BJ (cell line): ENCODE data around the gene RIMS3. TPM values are rescaled to one million over a fixed set of nuclear protein-coding genes. Genes with fewer than 3 reads are reported as not detected.

Experiments
- CTCF ChIA-PET: fragments of 350-600 bp; formaldehyde crosslinking; extraction: SDS; loops from one replicate; lab custom pipeline; 2021; ENCODE audit warnings: antibody characterized with exemption, inconsistent platforms; lab: Yijun Ruan, JAX
- POLR2A ChIA-PET: fragments of 300-600 bp; sonication (Branson Sonifier 250); formaldehyde crosslinking; extraction: SDS; loops from one replicate; lab custom pipeline; 2021; ENCODE audit warnings: antibody characterized with exemption; lab: Charles Lee
- DNase-seq: peaks from one replicate; pipeline ENCODE4 v3.0.0-alpha.2; 2011; ENCODE audit warnings: low read depth
- H3K27me3 ChIP-seq: 2 replicates; pipeline ENCODE4 v1.6.0; 2011; ENCODE audit warnings: low read length; ENCODE audit not compliant: control insufficient read depth, insufficient read depth
- H3K36me3 ChIP-seq: 2 replicates; pipeline ENCODE4 v1.5.1; 2011; ENCODE audit warnings: low read length; ENCODE audit not compliant: control insufficient read depth, insufficient read depth
- H3K4me3 ChIP-seq: 2 replicates; pipeline ENCODE4 v1.5.1; 2011; ENCODE audit warnings: low read depth, mild to moderate bottlenecking, control low read depth, low read length
- polyA plus RNA-seq: library from polyadenylated mRNA; depleted of rRNA; stranded (reverse); fragments of >200 nt; gene quantifications from 2 replicates; pipeline ENCODE4 v1.2.3, GENCODE V29; 2011
- TF ChIP-seq, protein P1 (sequence below): IDR thresholded peaks from 2 replicates; pipeline ENCODE4 v1.5.1; 2011; ENCODE audit warnings: low read depth, mild to moderate bottlenecking, control low read depth, inconsistent platforms, low read length, moderate library complexity; ENCODE audit not compliant: insufficient read depth

Gene RIMS3
- polyA plus RNA-seq, 1 experiment: 0.59 TPM

DNA sequence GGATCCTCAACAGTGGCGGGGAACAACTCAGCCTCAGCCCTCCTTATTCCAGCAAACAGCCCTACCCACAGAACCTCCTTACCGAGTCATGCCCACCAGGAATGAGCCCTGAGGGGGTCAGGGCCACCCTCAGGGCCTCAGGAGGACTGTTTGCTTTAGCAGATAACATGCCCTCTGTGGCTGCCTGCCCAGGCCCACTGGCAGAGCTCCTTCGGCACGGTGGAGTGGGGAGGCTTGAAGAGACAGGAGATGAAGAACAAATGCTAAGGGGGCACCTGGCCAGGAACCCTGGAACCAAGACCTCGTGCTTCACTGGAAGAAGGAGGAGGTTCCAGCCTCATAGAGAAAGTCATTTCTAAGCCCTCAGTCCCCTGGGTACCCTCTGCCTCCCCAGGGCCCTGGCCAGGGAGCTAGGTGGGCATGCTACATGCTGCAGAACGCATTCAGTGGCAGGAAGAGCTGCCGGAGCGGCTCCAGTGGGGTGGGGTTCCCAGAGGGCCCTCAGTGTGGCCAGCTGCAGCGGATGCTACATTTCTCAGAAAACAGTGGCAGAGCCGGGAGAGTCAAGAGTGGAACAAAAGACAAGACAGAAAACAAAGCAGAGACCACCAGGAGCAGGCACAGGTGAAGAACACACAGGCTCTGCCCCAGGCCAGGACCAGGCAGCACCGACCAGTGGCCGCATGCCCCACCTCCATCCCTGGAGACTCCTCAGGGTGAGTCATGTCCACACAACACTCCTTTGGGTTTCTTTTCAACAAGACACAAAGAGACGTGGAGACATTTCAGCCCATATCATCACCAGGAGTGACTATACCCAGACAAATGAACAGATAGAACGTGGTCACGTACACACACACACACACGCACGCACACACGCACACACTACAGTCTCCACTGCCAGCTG, 39.8 kb downstream of the RIMS3 start:
- H3K36me3 ChIP-seq: no peaks in the 10 kb centered on the region
- ChIA-PET POLR2A (no interaction called here), CTCF (interaction anchor here (1.0 to 1.4 kb wide), 3 partner anchors 11 to 324 kb away, joined by 3 to 5 read pairs (median 3); no protein-coding TSS in a partner anchor)
- TF ChIP-seq, protein P1, sequence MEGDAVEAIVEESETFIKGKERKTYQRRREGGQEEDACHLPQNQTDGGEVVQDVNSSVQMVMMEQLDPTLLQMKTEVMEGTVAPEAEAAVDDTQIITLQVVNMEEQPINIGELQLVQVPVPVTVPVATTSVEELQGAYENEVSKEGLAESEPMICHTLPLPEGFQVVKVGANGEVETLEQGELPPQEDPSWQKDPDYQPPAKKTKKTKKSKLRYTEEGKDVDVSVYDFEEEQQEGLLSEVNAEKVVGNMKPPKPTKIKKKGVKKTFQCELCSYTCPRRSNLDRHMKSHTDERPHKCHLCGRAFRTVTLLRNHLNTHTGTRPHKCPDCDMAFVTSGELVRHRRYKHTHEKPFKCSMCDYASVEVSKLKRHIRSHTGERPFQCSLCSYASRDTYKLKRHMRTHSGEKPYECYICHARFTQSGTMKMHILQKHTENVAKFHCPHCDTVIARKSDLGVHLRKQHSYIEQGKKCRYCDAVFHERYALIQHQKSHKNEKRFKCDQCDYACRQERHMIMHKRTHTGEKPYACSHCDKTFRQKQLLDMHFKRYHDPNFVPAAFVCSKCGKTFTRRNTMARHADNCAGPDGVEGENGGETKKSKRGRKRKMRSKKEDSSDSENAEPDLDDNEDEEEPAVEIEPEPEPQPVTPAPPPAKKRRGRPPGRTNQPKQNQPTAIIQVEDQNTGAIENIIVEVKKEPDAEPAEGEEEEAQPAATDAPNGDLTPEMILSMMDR: no peak
- H3K4me3 ChIP-seq: no peak overlapping the region
- no peak for DNase-seq
- H3K27me3 ChIP-seq: peaks cover 12% of the 10 kb centered on the region

DNA sequence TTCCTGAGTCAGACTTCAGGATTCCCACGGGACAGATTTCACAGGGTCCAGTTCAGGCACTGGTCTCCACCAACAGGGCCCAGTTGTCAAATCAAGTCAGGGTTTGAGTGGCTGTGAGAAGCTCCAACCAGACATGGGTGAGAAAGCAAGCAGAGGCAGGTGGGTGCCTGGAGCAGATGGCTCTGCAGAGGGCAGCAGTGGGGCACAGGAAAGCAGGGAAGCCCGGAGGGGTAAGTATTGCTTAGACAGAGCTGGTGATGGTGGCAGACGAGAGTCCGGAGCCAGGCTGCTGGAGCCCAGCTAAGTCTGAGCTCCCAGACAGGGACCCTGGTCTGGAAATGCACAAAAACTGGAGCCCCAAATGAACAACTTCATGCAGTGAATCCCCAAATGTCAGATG, 40.4 kb downstream of the RIMS3 start:
- TF ChIP-seq, protein P1: peak; percentile 43
- ChIA-PET POLR2A (no interaction called here), CTCF (interaction anchor here (0.7 to 1.1 kb wide), 3 partner anchors 11 to 224 kb away, joined by 3 to 5 read pairs (median 3); no protein-coding TSS in a partner anchor)
- Histone ChIP-seq H3K27me3 (peaks cover 16% of the 10 kb centered on the region), H3K36me3 (no peaks in the 10 kb centered on the region), H3K4me3 (no peak overlapping the region)
- no peak for DNase-seq

DNA sequence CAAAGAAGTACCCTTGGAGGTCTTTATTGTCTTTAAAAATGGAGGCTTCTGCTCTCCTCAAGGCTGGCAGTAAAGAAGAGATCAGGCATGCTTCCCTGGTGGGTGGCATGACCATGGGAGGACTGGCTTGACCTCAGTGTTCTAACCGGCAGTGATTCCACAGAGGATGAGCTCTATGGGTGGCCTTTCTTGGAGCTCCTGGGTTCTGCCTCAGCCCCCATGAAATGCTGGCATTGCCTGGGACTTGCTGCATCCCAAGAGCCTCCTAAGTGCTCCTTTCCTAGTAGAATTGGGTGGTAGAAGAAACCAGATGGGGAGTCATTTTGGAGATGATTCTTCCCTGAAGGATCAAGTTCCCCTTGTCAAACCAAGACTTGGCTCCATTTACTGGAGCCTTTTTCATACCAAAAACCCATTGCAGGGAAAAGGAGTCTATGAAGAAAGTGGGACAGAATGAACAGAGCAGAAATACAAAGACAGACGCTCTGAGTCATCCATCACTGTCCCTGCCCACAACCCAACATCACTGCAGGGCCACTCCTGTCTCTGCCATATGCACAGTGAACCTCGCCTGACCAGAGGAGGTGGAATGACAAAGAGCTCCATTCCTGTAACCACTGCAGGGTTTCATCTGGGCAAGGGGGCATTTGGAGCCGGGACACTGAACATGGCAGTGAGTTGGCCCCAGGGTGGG, 42.4 kb downstream of the RIMS3 start:
- DNase-seq: no peak
- TF ChIP-seq, protein P1: no peak
- H3K4me3 ChIP-seq: no peak overlapping the region
- CTCF ChIA-PET: no interaction called here
- H3K36me3 ChIP-seq: no peaks in the 10 kb centered on the region
- POLR2A ChIA-PET: no interaction called here
- peaks cover 16% of the 10 kb centered on the region for H3K27me3 ChIP-seq

DNA sequence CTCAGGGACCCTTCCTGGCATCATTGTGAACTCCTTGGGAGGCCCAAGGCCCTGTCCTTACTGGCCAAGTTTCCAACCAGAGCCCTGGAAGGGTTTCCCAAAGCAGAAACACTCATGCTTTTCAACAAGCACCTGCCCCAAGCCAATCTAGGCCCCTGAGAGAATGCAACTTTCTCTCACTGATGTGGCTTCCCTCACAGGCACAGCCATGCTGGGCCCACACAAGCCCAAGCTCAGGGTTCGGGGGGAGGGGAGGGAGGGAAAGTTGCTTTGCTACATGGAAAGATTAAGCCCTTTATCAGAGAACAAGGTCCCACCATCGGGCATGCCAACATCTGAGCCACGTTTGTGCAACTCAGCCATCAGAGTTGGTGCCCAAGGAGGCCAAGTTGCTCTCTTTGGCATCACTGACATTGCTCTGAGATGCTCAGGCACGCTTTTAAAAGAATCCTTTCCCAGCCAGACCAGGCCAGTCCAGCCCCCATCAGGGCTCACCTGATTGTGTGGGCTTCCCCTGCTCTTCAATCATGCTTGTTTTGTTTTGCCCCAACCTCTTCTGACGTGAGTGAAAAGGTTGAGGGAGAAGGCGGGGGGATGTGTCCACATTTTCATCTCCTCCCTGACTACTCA, 43.5 kb downstream of the RIMS3 start:
- Histone ChIP-seq H3K27me3 (peaks cover 16% of the 10 kb centered on the region), H3K4me3 (no peak overlapping the region), H3K36me3 (no peaks in the 10 kb centered on the region)
- POLR2A ChIA-PET: no interaction called here
- CTCF ChIA-PET: interaction anchor here (2.1 kb wide), 1 partner anchor 228 kb away, joined by 4 read pairs; no protein-coding TSS in a partner anchor
- DNase-seq: no peak
- TF ChIP-seq, protein P1: no peak
